GM18499 (cell line): Measurements from ENCODE around the gene ANKRD9.

ENCODE experiments used
- ATAC-seq: cut with Tn5 transposase; IDR thresholded peaks from one replicate; pipeline ENCODE4 v1.9.1; 2021; ENCODE audit warnings: moderate number of reproducible peaks; ENCODE audit not compliant: insufficient read depth, unreplicated experiment

Gene ANKRD9

DNA sequence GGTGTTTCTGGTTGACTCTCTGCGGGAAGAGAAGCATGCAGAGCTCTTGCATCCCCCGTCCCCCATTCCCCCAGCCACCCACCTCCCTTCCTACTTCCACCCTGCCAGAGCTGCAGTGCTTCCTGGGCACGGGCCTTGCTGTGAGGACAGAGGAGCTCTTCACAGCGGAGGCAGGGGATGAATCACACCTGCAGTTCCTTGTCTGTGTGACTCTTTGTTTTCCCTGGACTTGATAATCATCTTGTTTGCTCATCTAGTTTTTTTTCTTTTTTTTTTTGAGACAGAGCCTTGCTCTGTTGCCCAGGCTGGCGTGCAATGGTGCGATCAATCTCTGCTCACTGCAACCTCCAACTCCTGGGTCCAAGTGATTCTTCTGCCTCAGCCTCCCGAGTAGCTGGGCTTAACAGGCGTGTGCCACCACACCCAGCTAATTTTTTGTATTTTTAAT is 27.8 kb downstream of the ANKRD9 start:
- no peak for ATAC-seq

DNA sequence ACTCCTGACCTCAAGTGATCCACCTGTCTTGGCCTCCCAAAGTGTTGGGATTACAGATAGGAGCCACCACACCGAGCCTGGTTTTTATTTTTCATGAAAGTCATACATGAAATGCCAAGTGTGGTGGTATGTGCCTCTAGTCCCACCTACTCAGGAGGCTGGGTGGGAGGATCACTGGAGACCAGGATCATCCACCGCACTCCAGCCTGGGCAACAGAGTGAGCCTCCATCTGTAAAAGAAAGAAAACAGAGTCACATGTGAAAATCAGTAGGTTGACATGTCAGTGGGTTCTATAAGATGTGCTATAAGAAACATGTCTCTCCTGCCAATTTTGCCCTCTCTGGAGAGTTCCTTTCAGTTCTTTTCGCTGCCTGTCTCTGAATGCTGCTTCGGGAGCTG is 28.2 kb downstream of the ANKRD9 start:
- no peak for ATAC-seq

DNA sequence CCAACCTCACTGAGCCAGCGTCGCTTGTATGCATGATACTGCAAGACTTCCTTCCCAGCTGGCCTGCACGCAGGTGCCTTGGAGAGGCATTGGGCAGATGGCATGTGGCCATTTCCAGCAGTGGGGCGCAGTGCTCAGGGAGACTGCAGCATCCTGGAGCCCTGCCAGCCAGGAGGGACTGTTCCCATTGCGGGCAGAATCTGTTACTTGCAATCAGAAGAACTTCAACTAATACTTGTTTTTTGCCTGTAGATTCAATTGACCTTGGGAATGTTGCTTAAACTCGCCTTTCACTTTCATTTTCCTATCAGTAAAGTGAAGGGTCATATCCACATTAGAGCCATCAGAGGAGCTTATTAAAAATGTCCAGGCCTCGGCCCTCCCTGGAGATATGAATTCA is 29.8 kb downstream of the ANKRD9 start:
- no peak for ATAC-seq

DNA sequence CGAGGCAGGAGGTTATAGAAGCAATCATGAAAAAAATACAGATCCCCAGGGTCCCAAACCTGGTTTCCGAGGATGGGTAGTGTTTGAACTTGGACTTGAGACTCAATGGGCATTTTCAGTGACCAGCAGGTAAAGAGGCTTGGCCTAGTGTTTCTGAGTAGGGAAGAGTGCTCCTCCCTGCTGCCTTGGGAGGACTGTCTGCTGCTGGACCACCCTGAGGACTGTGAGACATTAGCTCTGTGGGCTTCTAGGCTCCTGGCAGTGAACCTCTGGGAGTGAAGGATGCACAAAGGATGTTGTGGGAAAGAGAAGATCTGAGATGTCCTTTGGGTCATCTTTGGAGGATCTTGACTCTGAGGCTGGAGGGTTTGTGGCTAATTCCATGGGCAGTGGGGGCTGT is 30.5 kb downstream of the ANKRD9 start:
- ATAC-seq = no peak

DNA sequence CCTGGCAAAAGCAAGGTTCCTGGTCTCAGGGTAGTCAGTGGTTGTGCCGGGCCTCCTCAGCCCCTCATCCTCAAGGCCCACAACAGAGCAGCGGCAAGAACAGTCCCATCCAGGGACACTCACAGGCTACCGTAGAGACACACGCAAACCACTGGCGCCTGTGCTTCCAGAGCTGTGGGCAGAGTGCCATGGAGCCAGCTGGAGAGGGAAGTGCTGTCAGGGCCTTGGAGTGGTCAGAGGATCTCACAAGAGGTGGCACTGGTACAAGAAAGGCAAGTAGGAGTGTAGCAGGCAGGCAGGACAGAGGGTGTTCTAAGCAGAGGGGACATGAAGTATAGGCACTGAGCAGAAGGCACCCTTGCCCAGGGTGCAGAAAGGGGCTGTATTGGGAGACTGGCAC is 34.6 kb downstream of the ANKRD9 start:
- no peak for ATAC-seq

DNA sequence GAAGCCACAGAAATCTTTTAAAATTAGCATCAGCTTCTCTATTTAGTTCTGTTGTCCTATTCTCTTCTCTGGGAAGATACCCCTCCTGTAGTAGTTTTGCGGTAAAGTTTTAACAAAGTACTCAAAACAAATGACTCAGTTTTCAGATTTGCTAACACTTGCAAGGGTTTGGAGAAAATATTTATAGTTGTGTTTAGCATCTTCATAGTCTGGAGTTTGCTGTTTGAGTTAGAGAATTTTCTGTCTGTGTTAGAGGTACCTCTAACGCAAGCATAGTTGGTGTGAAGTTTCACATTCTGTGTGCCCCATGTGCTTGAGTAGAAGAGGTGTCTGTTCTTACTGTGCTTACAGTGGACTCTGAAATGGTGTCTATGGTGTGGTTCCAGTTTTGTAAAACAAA is 36.0 kb downstream of the ANKRD9 start:
- no peak for ATAC-seq

DNA sequence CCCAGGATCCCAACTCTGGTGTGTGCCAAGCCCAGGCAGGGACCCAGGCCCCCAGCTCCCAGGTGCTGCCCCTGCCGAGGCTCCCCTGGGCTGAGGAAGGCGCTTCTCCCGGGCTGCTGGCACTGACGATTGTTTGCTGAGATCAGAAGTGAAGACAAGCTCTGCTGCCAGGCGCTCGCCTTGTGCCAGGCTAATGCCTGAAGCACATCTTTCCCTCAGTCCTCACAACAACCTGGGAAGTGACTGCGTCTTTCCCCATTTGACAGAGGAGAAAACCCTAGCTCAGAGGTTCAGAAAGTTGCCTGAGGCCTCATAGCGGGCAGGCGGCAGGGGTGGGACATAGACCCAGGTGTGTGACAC is 36.8 kb downstream of the ANKRD9 start:
- no peak for ATAC-seq

DNA sequence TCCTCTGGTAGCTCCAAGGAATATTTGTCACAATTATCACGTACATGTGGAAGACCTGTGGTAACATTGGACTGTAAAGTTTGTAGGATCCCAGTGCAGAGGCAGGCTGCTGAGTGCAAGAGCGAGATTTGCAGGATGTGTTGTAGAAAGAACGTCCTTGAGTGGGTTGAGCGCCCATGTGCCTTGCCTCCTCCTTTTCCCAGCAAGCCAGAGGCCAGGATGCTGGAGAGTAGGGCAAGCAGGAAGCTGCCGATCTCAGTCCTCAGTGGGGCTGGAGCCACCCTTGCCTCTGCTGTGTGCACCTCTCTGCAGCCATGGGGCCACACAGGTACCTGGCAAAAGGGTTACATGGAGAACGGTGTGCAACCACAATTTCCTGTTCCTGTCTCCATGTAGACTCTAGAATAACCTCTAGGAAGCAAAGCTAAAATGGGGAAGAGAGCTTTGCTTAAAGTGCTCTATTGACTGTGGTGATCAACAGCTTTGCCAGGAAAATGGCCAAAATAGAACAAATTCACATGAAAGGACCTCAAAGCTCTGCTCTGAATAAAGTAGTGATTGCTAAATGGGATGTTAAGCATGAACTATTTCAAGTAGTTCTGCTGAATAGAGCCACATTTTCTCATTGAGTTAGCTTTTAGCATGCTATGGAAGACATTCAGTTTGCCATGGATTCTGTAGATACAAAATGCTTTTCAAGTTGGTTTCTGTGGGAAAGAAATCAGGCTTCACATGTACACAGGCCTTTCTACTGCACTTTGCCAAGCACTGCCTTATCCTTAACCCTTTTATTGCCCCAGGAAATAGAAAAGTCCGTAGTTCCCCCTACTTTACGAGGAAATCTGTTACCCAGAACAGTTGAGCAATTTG is 37.4 kb downstream of the ANKRD9 start:
- no peak for ATAC-seq

DNA sequence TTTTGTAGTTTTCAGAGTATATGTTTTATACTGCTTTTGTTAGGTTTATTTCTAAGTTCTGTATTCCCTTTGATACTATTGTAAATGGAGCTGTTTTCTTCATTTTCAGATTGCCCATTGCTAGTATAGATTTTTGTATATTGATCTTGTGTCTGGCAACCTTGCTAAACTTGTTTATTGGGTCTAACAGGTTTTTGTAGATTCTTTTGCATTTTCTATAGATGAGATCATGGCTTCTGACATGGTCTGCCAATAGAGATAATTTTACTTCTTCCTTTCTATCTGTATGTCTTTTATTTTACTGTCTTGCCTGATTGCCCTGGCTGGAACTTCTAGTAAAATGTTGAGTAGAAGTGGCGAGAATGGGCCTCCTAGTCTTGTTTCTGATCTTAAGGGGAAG is 40.3 kb downstream of the ANKRD9 start:
- no peak for ATAC-seq

DNA sequence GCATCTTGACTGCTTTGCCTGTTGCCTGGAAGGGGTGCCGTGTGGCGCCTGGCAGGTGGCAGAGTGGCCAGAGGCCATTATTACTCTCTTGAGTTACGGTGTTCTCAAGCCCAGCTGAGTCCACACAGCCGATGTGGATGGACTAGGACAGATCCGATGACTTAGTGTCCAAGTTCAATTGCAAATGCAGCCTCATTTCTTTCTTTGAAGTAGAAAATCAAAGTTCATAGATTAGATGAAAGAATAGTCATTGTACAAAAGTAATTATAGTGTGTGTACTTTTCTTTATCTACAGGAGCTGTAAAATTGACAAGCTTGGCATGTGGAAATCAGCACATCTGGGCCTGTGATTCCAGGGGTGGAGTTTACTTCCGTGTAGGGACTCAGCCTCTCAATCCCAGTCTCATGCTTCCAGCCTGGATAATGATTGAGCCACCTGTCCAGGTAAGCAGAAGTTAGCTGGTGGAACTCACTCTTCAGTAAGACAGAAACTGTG is 44.7 kb downstream of the ANKRD9 start:
- no peak for ATAC-seq

DNA sequence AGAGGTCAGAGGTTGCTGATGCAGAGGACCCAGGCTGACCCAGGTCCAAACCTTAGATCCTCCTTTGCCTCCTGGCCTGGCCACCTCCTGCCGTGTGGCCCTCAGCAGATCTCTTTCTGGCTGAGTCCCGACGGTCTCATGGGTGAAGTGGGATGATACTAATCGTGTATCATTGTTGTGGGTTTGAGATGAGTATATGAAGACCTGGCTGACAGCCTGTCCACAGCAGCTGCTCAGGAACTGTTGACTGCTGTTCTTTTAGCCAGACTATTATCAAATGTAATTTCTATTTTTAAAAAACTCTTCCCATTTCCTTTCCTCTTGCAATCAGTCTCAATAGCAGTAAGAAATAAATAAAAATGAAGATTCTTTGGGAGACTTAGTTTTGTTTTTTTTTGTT is 45.6 kb downstream of the ANKRD9 start:
- ATAC-seq = no peak

DNA sequence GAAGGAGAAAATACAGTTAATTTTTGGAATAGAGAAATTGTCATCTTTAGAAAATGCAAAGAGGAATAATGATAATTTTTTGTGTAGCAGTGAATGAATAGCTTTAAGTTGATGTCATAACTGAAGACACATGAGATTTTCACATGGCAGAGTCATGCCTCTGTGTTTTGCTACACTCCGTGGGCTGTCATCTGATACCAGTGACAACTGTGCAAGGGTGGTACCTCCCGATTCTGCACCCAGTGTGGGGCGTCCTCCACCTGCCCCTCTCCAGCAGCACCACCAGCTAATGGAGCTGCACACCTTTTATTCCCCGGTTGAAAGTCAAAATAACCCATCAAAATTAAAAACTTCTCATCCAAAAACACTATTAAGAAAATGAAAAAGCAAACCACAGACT is 47.2 kb downstream of the ANKRD9 start:
- ATAC-seq = no peak

DNA sequence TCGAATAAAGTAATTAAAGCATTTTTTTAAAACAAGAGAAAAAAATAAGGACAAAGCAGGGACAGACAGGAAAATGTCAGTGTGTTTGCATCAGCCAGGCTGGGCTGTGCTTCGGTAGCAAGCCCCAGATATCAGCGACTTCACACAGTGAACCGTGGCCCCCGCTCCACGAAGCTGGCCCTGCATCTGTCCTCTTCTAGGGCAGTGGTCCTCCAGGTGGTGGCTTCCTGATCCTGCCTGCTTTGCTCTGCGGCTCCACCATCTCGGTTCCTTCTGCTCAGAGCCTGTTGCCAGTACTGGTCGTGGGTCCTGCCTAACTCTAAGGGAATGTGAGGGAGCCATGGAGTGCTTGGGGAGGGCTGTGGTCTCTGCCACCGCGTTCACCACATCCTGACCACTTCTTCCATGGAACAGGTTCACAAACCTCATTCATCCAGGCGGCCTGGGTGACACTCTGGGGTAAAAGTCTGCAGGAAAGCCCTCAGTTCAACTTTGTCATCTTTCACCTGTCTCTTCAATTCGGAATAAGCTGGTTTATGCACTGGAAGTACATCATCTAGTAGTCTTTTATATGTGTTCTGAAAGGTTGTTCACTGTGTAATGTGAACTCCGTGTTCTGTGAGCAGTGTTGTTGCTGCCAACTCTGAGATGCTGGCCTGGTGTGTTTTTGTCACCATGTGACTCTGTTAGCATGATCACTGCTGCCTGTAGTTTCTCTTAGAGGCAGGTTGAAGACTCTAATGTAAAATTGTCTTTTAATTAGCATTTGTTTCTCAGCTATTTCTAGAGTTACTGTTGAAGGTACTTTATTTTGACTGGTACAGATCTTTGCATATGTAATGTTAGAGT is 47.9 kb downstream of the ANKRD9 start:
- no peak for ATAC-seq

DNA sequence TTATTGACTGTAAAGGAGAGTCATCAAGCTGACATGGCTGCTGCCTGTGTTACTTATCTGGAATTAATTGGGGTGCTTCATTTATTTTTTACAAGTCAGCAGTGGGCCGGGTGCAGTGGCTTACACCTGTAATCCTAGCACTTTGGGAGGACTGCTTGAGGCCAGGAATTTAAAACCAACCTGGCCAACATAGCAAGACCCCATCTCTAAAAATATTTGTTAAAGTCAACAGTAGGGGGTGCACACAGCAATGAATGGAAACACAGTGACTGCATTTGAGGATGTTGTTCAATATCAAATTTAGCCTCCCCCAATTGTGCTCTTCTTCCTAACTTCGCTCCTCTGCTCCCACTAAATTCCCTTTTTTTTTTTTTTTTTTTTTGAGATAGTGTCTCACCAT is 52.1 kb downstream of the ANKRD9 start:
- ATAC-seq = no peak

DNA sequence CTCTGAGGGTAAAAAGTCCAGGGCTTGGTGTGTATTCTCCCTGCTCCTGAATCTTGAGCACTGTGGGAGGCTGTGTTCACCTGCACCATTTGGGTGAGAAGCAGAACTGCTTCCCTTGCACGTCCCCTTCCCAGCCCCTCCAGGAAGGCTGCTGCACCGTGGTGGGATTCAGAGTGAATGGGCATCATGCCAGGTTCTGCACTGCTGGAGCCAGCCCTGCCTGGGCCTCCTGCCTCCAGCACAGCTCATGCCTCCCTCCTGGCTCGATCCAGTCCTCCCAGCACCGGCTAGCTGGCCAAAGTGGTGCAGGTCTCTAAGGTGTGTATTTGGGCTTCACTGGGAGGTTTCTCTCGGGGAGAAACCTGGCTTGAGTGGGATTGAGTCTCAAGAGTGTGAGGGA is 54.9 kb downstream of the ANKRD9 start:
- no peak for ATAC-seq

DNA sequence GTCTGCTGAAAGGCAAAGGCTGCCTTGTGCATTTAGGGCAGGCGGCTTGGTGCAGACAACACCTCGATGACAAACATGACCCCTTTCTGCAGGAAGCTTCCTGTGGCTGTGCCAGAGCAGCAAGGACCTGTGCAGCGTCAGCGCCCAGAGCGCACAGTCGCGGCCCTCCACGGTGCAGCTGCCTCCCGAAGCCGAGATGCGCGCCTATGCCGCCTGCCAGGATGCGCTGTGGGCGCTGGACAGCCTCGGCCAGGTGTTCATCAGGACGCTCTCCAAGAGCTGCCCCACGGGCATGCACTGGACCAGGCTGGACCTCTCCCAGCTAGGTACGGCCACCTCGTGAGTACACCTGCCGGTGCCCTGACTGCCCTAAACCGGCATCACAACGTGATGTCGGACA is 57.3 kb downstream of the ANKRD9 start:
- ATAC-seq = no peak
